GM12872 (cell line): ENCODE measurements around the gene NPTN.

Source experiments
- CTCF ChIP-seq: IDR thresholded peaks from 3 replicates; pipeline ENCODE4 v1.5.1; 2011; ENCODE audit warnings: low read depth, mild to moderate bottlenecking, low read length, moderate library complexity; ENCODE audit not compliant: insufficient read depth

The NPTN gene

GRCh38 chr15:73650416-73651126, 17.4 kb upstream of the NPTN start:
- no peak for TF ChIP-seq CTCF

GRCh38 chr15:73648014-73648295, 14.8 kb upstream of the NPTN start:
- TF ChIP-seq CTCF: no peak

GRCh38 chr15:73647259-73648013, 14.2 kb upstream of the NPTN start:
- TF ChIP-seq CTCF: no peak

- TF ChIP-seq CTCF: no peak
Observed at GRCh38 chr15:73637527-73637926, 4.3 kb upstream of the NPTN start.

- TF ChIP-seq CTCF: no peak
Observed at GRCh38 chr15:73633991-73634495, 854 bp upstream of the NPTN start.

GRCh38 chr15:73632670-73633058, 525 bp downstream of the NPTN start:
- TF ChIP-seq CTCF: no peak

- no peak for TF ChIP-seq CTCF
Observed at GRCh38 chr15:73631915-73632669, 1.1 kb downstream of the NPTN start.
